HG03159 (cell line): ENCODE measurements around the gene ZFP62.
"Not testable (repeated sequence)": the region's sequence is repeated elsewhere in the genome, so short reads cannot be mapped to it uniquely, and the experiment has no call there.

ENCODE experiments used
- ATAC-seq: cut with Tn5 transposase; IDR thresholded peaks from one replicate; pipeline ENCODE4 v1.9.1; 2021; ENCODE audit warnings: mild to moderate bottlenecking, moderate library complexity; ENCODE audit not compliant: unreplicated experiment

The ZFP62 gene

DNA sequence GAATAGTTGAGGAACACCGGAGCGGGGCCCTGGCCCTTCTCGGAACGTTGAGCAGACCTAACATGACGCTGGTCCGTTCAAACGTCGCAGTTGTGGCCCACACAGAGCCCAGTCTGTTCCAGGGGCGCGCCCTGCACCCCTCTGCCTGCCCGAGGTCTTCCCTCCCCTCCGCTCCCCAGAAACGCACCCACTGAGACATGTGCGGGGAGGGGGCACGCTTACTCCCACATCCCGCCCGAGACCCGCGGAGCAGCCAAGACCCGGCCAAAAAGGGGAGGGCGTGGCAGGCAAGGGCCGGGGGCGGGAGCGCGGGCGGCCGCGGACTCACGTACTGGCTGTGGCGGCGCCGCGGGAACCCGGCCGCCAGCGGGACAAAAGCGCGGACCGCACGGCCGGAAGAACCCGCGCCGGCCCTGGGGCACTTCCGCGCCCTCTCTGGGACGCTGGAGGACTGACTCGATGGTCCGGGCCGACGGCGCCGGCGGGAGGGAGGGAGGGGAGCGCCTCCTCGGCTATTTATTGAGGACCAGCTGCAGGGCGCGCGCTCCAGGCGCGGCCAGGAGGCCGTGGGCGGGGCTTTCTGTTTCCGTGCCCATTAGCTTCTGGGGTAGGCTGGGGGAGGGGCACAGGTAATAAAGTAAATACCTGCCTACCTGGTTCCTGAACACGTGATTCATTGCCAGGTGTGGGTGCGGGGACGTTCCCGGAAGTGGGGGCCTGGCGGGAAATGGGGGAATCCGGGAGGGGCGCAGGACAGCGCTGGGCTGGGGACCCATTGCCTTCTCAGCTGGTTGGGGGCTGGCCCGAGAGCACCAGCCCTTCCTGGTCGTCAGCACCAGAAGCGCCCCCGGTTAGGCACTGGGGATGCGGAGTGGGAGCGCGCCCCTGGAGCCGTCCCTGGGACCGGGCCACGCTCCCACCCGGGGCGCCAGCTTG, at the start of gene ZFP62:
ZFP62 (minus strand) TSS at position 390 of the 936 bp plus-strand sequence; CDS start at position 333, 57 bp downstream.
- ATAC-seq, result peak; percentile 88

DNA sequence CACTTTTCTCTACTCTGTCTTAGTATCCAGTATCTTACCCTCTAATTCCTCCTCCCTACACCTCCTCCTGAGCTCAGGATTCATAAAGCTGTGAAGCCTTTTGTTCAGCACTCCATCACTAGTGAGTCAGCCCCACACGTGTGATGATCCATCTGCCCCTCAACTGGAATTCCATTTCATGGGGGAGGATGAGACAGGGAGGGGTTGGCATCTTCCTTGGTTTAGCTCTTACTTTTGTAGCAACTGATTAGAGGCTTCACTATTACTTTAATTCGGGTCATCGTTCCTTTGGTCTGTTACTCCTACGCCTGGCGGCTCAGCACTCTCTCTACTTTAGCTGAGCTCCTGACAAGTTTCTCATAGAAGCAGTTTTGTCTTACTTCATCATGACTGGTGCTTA, 49.7 kb upstream of the ZFP62 start:
- no peak for ATAC-seq

GRCh38 chr5:180910182-180910581, 49.1 kb upstream of the ZFP62 start:
- ATAC-seq, result no peak

- ATAC-seq, result no peak
Measured at GRCh38 chr5:180909782-180910181, 48.7 kb upstream of the ZFP62 start.

GRCh38 chr5:180908998-180909731, 48.1 kb upstream of the ZFP62 start:
- ATAC-seq, result no peak

DNA sequence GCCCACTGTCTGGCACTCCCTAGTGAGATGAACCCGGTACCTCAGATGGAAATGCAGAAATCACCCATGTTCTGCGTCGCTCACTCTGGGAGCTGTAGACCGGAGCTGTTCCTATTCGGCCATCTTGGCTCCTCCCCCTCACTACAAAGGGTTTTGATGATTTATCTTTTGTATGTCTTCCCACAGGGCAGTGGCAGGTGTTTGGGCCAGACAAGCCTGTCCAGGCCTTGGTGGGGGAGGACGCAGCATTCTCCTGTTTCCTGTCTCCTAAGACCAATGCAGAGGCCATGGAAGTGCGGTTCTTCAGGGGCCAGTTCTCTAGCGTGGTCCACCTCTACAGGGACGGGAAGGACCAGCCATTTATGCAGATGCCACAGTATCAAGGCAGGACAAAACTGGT, 47.3 kb upstream of the ZFP62 start:
- ATAC-seq, result no peak

DNA sequence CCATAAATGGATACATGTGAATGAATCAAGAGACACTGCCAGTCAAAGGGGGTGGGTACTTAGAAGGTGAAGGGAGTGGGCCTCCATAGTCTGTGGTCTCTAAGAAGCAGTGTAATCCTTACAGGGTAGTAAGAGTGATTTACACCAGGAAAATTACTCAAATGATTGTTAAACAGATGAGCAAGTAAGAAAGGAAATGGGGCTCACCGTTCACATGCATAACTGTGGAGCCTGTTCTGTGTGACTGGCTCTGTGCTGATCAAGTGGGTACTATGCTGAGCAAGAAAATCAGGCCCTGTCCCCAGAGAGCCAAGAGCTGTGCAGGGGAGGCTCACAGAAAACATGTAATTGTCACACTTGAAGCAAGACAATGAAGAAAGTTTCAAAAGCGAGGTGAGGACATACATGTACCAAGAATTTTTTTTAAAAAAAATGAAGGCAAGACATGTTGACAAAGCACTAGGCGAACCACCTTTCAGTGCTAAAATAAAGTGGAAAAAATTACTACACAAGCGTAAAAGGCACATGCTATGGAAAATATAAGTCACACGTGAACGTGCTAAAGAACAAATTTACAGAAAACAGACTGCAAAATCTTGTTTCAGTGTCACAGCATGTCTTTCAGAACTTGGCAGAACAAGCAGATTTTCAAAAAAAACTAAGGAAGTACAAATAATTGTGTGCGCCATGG, 40.4 kb upstream of the ZFP62 start:
- no peak for ATAC-seq

DNA sequence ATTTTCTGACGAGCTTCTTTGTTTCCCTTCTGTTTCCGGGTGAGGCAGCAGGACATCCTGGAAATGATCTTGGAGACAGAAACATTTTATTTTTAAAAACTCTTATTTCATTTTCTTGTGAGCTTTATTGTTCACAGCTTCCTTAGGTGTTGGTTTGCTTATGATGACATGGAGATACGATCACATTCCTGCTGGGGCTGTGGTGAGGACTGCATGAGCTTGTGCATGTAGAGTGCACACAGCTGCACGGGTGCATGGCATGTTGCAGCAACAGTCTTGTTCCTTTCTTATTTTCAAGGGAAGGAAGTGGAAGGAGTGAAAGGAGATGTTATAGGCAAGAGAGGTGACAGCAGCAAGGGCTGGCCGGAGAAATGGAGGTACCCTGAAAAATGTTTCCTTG, 39.1 kb upstream of the ZFP62 start:
- ATAC-seq, result no peak

DNA sequence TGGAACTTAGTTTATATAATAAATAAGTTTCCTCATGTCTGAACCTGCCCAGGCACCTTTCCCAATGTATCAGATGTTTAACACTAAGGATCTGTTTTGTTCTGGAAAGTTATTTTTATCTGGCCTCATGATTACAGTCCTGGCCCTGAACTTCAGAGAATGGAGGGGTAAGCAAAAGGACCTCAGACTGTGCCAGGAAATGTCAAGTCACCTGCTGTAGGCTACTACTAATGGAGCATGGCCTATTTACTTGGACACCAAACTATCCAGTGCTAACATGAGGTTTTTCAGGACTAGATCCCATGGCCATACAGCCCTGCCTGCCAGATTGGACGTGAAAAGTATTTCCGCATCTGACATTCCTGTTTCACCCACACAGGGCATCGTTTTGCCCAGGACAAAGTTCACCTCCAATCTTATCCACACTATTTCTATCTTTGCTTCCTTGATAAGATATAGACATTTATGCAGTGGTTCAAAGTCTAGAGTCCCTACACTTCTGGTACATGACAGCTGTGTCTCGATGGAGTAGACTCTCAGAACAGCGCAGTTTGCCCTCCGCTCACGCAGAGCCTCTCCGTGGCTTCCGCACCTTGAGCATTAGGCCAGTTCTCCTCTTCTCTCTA, 37.7 kb upstream of the ZFP62 start, which contains the start of gene BTNL8:
BTNL8 (plus strand) TSS at position 539 of the 626 bp plus-strand sequence. CDS start 152 bp downstream, outside the sequence.
- ATAC-seq, result no peak

GRCh38 chr5:180895330-180895729, 34.3 kb upstream of the ZFP62 start:
- not testable (repeated sequence) for ATAC-seq

DNA sequence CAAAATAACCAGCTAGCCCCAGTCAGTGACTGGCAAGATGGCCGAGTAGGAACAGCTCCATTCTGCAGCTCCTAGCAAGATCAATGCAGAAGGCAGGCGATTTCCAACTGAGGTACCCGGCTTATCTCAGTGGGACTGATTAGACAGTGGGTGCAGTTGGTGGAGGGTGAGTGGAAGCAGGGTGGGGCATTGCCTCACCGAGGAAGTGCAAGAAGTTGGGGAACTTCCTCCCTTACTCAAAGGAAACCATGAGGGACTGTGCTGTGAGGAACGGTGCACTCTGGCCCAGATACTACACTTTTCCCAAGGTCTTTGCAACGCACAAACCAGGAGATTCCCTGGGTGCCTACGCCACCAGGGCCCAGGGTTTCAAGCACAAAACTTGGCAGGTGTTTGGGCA, 28.3 kb upstream of the ZFP62 start:
- no peak for ATAC-seq

GRCh38 chr5:180885845-180886529, 24.9 kb upstream of the ZFP62 start:
- ATAC-seq, result not testable (repeated sequence)

- ATAC-seq, result no peak
Measured at GRCh38 chr5:180875860-180876426, 14.9 kb upstream of the ZFP62 start.

- no peak for ATAC-seq
Measured at GRCh38 chr5:180874804-180875582, 13.9 kb upstream of the ZFP62 start.

DNA sequence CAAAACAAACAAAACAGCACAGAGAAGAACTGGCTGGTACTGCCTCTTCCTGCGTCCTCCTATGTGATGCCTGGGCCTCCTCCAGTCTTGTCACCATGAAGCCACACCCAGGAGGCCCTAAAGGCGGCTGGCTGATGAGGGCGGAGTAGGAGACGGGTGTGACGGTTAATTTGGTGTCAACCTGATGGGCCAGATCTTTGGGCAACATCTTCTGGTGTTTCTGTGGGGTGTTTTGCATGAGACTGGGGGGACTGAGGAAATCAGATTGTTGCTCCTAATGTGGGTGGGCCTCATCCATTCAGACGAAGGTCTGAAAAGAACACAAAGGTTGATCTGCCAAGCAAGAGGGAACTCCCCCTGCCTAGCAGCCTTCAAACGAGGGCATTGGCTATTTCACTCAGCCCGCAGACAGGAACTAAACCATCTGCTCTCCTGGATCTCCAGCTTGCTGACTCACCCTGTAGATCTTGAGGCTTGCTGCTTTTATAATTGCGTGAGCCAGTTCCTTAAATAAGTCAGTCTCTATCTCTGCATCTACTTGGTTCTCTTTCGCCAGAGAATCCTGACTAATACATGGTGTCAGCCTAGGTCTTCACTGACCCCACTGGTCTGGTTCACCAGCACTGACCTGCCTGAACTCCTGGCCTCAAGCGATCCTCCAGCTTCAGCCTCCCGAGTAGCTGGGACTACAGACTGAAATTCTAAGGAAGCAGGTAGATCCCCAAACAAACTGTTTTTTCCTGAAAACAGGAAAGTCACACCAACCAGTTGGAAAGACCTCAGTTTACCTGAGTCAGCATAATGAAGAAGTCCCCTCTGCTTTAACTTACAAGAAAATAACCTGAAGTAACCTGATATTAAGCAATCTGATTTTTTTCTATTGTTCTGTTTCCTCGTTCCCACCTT, 12.8 kb upstream of the ZFP62 start:
- ATAC-seq, result peak; percentile 56

- no peak for ATAC-seq
Measured at GRCh38 chr5:180872419-180872818, 11.3 kb upstream of the ZFP62 start.

- ATAC-seq, result no peak
Measured at GRCh38 chr5:180870276-180871068, 9.4 kb upstream of the ZFP62 start.
